Endothelial cell of umbilical vein (primary cell): ENCODE data around the gene KCTD1. TPM values are rescaled to one million over a fixed set of nuclear protein-coding genes. Genes with fewer than 3 reads are reported as not detected.

Experiments used
- BruUV-seq: library from RNA; stranded (reverse); fragments of 400-500 nt; replicated peaks from 2 replicates; lab custom pipeline; 2021; lab: Mats Ljungman, UMichigan
- CTCF ChIA-PET: fragments of 300-600, 350-600 bp; sonication (Branson Sonifier 250); formaldehyde crosslinking; loops from one replicate; lab custom pipeline; 2021; ENCODE audit warnings: antibody characterized with exemption, inconsistent platforms; lab: Charles Lee
- POLR2A ChIA-PET: fragments of 300-600, 350-600 bp; sonication (Branson Sonifier 250); formaldehyde crosslinking; loops from one replicate; lab custom pipeline; 2021; ENCODE audit warnings: antibody characterized with exemption, inconsistent platforms; lab: Charles Lee
- DNase-seq: peaks from one replicate; pipeline ENCODE4 v3.0.0-alpha.2; 2011; ENCODE audit warnings: low read depth, low spot score
- FAIRE-seq: peaks from 2 replicates; lab custom pipeline; 2011; peaks lifted over from hg19 to GRCh38; lab: Jason Lieb, UNC
- H2AFZ ChIP-seq: 2 replicates; pipeline ENCODE4 v1.6.0; 2012; ENCODE audit warnings: low read depth, low read length, control low read depth, inconsistent platforms
- H3K27ac ChIP-seq: 2 replicates; pipeline ENCODE4 v1.5.1; 2011; ENCODE audit warnings: low read depth, mild to moderate bottlenecking, control low read depth, low read length, moderate library complexity; ENCODE audit not compliant: insufficient read depth
- H3K27me3 ChIP-seq, 2 experiments: 2 replicates each; pipeline versions ENCODE4 v1.6.0 to v1.6.1; 2011; ENCODE audit warnings: low read length in 2 of 2, mixed read lengths in 1 of 2; ENCODE audit not compliant: control insufficient read depth in 2 of 2, insufficient read depth in 2 of 2
- H3K36me3 ChIP-seq, 2 experiments: 2 replicates in 1 of 2; 3 replicates in 1 of 2; pipeline ENCODE4 v1.5.1; 2011; ENCODE audit warnings: low read length in 2 of 2, mild to moderate bottlenecking in 1 of 2, moderate library complexity in 1 of 2; ENCODE audit not compliant: control insufficient read depth in 2 of 2, insufficient read depth in 2 of 2; ENCODE audit errors: extremely low read depth in 1 of 2
- H3K4me1 ChIP-seq: 3 replicates; pipeline ENCODE4 v1.5.1; 2011; ENCODE audit warnings: mild to moderate bottlenecking, low read length; ENCODE audit not compliant: control insufficient read depth, insufficient read depth; ENCODE audit errors: extremely low read depth
- H3K4me2 ChIP-seq: 2 replicates; pipeline ENCODE4 v1.6.1; 2011; ENCODE audit warnings: low read length, control low read depth, mixed read lengths; ENCODE audit not compliant: insufficient read depth
- H3K4me3 ChIP-seq, 3 experiments: fragments of 200-600 bp in 1 of 3; sonication (generic), shearing (Covaris generic) in 1 of 3; replicated peaks in 1 of 3; 2 replicates each; pipeline ENCODE4 v1.5.1; 2011 to 2016; ENCODE audit warnings: control low read depth in 3 of 3, low read length in 3 of 3, mild to moderate bottlenecking in 2 of 3, inconsistent platforms in 1 of 3, low read depth in 1 of 3, moderate library complexity in 1 of 3; ENCODE audit not compliant: insufficient read depth in 1 of 3
- H3K79me2 ChIP-seq: 2 replicates; pipeline ENCODE4 v1.6.0; 2012; ENCODE audit warnings: low read length, inconsistent platforms; ENCODE audit not compliant: control insufficient read depth, insufficient read depth
- H3K9ac ChIP-seq: replicated peaks from 2 replicates; pipeline ENCODE3; 2011; ENCODE audit warnings: low read length, control low read depth; ENCODE audit not compliant: insufficient read depth; ENCODE audit errors: extremely low read depth
- H3K9me1 ChIP-seq: replicated peaks from 3 replicates; pipeline ENCODE4 v1.6.0; 2011; ENCODE audit warnings: mild to moderate bottlenecking, low read length; ENCODE audit not compliant: control insufficient read depth, insufficient read depth; ENCODE audit errors: extremely low read depth
- H3K9me3 ChIP-seq: replicated peaks from 2 replicates; pipeline ENCODE4 v1.5.1; 2012; ENCODE audit warnings: low read length, inconsistent platforms; ENCODE audit not compliant: control insufficient read depth, insufficient read depth
- H4K20me1 ChIP-seq: replicated peaks from 2 replicates; pipeline ENCODE3; 2011; ENCODE audit warnings: mild to moderate bottlenecking, low read length; ENCODE audit not compliant: control insufficient read depth, insufficient read depth; ENCODE audit errors: extremely low read depth
- EZH2 ChIP-seq: IDR thresholded peaks from 2 replicates; pipeline ENCODE4 v1.6.1; 2012; ENCODE audit warnings: borderline replicate concordance, low read depth, mild to moderate bottlenecking, moderate library complexity, low read length, inconsistent platforms; ENCODE audit not compliant: severe bottlenecking
- FOS ChIP-seq: IDR thresholded peaks from 2 replicates; pipeline ENCODE4 v1.6.1; 2011; ENCODE audit warnings: mild to moderate bottlenecking, low read length, moderate library complexity, borderline replicate concordance; ENCODE audit not compliant: insufficient read depth
- GATA2 ChIP-seq: IDR thresholded peaks from 2 replicates; pipeline ENCODE4 v1.7.0; 2011; ENCODE audit warnings: low read depth, mild to moderate bottlenecking, moderate library complexity, mixed read lengths, low read length; ENCODE audit not compliant: insufficient read length, insufficient read depth
- JUN ChIP-seq: IDR thresholded peaks from 2 replicates; pipeline ENCODE4 v1.6.1; 2011; ENCODE audit warnings: borderline replicate concordance, low read depth; ENCODE audit not compliant: insufficient read length, insufficient read depth
- MAX ChIP-seq: IDR thresholded peaks from 2 replicates; pipeline ENCODE4 v1.6.1; 2011; ENCODE audit not compliant: insufficient read depth, insufficient read length
- MYC ChIP-seq: IDR thresholded peaks from one replicate; pipeline ENCODE4 v1.6.1; 2011; ENCODE audit warnings: mild to moderate bottlenecking, low read depth, low read length
- POLR2A ChIP-seq: IDR thresholded peaks from 2 replicates; pipeline ENCODE4 v1.6.1; 2012; ENCODE audit warnings: low read depth, mild to moderate bottlenecking, control low read depth, low read length
- POLR2AphosphoS5 ChIP-seq: IDR thresholded peaks from 2 replicates; pipeline ENCODE4 v1.6.1; 2012; ENCODE audit warnings: low read depth, mild to moderate bottlenecking, control low read depth, low read length, moderate library complexity; ENCODE audit not compliant: insufficient read depth
- dilution Hi-C: fragments of 300-500 bp; cut with MboI; formaldehyde crosslinking; loops from one replicate; pipeline ENCODE4 v1.15.0; 2019; ENCODE audit warnings: low sequenced_read_pairs; ENCODE audit not compliant: extremely low pct_ligation_motif_present
- intact Hi-C: fragments of 100-400 bp; cut with micrococcal nuclease; formaldehyde crosslinking; loops from one replicate; pipeline ENCODE4 v1.10.0; 2022
- polyA plus RNA-seq, 4 experiments: library from polyadenylated mRNA; depleted of rRNA in 3 of 4; stranded (reverse) in 3 of 4; unstranded in 1 of 4; fragments of >200 nt; gene quantifications; 2 replicates each; pipeline versions ENCODE4 v1.2.1 to v1.2.3, GENCODE V29; 2011 to 2012; ENCODE audit warnings: missing spikeins in 1 of 4
- total RNA-seq: library from RNA; stranded (reverse); gene quantifications from 2 replicates; pipeline ENCODE4 v1.2.3, GENCODE V29; 2021
- TF ChIP-seq, protein P1 (sequence below), 2 donors: IDR thresholded peaks; 1 replicate in 1 of 2; 2 replicates in 1 of 2; pipeline ENCODE4 v1.5.1; 2011; ENCODE audit warnings: low read length in 2 of 2, mild to moderate bottlenecking in 2 of 2, moderate library complexity in 2 of 2, control low read depth in 1 of 2, inconsistent platforms in 1 of 2, low read depth in 1 of 2; ENCODE audit not compliant: insufficient read depth in 1 of 2; ENCODE audit errors: extremely low read depth in 1 of 2

The KCTD1 gene
- total and polyA plus RNA-seq, 2 donors (not counting 3 experiments of a cell fraction or from before 2014, with no cell fraction given), result 6.1 to 12.1 TPM

DNA sequence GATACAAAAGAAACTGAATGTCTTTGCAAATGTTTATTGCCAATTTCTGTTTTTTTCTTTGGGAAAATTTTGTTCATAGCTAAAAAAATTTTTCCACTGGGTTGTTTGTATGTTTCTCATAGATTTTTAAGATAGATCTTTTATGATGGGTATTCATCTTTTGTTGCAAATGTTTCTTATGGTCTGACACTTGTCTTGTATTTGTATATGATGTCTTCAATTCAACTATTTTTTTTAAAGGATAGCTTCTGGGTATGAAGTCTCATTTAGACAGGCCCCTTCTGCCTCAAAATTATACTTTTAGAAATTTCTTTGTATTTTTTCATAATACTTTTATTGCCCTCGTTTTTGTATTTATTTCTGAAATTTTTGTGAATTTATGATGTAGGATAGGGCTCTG, 73.8 kb downstream of the KCTD1 start:
- no peaks in the 10 kb centered on the region for H3K9me1 ChIP-seq
- no peak overlapping the region for H3K4me3 ChIP-seq
- POLR2A ChIA-PET, result no interaction called here
- no peak overlapping the region for H3K4me2 ChIP-seq
- no peak for TF ChIP-seq POLR2AphosphoS5
- no peak for TF ChIP-seq JUN
- TF ChIP-seq EZH2, result no peak
- TF ChIP-seq, protein P1, sequence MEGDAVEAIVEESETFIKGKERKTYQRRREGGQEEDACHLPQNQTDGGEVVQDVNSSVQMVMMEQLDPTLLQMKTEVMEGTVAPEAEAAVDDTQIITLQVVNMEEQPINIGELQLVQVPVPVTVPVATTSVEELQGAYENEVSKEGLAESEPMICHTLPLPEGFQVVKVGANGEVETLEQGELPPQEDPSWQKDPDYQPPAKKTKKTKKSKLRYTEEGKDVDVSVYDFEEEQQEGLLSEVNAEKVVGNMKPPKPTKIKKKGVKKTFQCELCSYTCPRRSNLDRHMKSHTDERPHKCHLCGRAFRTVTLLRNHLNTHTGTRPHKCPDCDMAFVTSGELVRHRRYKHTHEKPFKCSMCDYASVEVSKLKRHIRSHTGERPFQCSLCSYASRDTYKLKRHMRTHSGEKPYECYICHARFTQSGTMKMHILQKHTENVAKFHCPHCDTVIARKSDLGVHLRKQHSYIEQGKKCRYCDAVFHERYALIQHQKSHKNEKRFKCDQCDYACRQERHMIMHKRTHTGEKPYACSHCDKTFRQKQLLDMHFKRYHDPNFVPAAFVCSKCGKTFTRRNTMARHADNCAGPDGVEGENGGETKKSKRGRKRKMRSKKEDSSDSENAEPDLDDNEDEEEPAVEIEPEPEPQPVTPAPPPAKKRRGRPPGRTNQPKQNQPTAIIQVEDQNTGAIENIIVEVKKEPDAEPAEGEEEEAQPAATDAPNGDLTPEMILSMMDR (IDR thresholded peaks at IDR 0.05; ENCODE audit: extremely low read depth in 1 of 2, insufficient read depth in 1 of 2, low read depth in 1 of 2, low read length in 2 of 2), result no peak
- no peak for TF ChIP-seq POLR2A
- TF ChIP-seq MYC, result no peak
- TF ChIP-seq MAX, result no peak
- TF ChIP-seq FOS, result no peak
- TF ChIP-seq GATA2, result no peak
- dilution Hi-C loops (no loop called here), intact Hi-C loops (no loop called here)
- no peak overlapping the region for H3K9ac ChIP-seq
- no peak for DNase-seq
- no peak overlapping the region for H2AFZ ChIP-seq
- no peaks in the 10 kb centered on the region for H3K27me3 ChIP-seq
- no peaks in the 10 kb centered on the region for H4K20me1 ChIP-seq
- H3K4me1 ChIP-seq, result peaks cover 10% of the 10 kb centered on the region
- H3K36me3 ChIP-seq, result no peaks in the 10 kb centered on the region
- BruUV-seq, result no TSS peak
- H3K27ac ChIP-seq, result no peak overlapping the region
- no peak for FAIRE-seq
- CTCF ChIA-PET, result interaction anchor here (1.2 kb wide), 1 partner anchor 9 kb away, joined by 3 read pairs; no protein-coding TSS in a partner anchor
- no peaks in the 10 kb centered on the region for H3K79me2 ChIP-seq
- H3K9me3 ChIP-seq, result no peaks in the 10 kb centered on the region
